Parathyroid adenoma (tissue), 2 donors: ENCODE data around the gene XPO5.

Source experiments
- H2AFZ ChIP-seq: fragments of 300-600 bp; sonication (generic); one replicate; pipeline ENCODE4 v1.7.0; 2017; ENCODE audit warnings: antibody characterized with exemption, mild to moderate bottlenecking
- H3K27ac ChIP-seq: fragments of 300-600 bp; sonication (generic); one replicate; pipeline ENCODE4 v1.7.0; 2017
- H3K27me3 ChIP-seq: fragments of 300-600 bp; sonication (generic); one replicate; pipeline ENCODE4 v1.7.0; 2017; ENCODE audit warnings: low read length; ENCODE audit not compliant: control insufficient read depth, insufficient read depth
- H3K36me3 ChIP-seq: fragments of 300-600 bp; sonication (generic); one replicate; pipeline ENCODE4 v1.7.0; 2017; ENCODE audit warnings: low read length; ENCODE audit not compliant: control insufficient read depth, insufficient read depth
- H3K4me1 ChIP-seq: fragments of 300-600 bp; sonication (generic); one replicate; pipeline ENCODE4 v1.7.0; 2017; ENCODE audit warnings: control low read depth
- H3K4me2 ChIP-seq: fragments of 300-600 bp; sonication (generic); one replicate; pipeline ENCODE4 v1.7.0; 2017; ENCODE audit warnings: low read length
- H3K4me3 ChIP-seq: fragments of 300-600 bp; sonication (generic); one replicate; pipeline ENCODE4 v1.7.0; 2017; ENCODE audit warnings: low read depth, low read length
- H3K79me2 ChIP-seq: fragments of 300-600 bp; sonication (generic); one replicate; pipeline ENCODE4 v1.7.0; 2017; ENCODE audit warnings: control low read depth
- H3K9ac ChIP-seq: fragments of 300-600 bp; sonication (generic); one replicate; pipeline ENCODE4 v1.7.0; 2017; ENCODE audit warnings: mild to moderate bottlenecking
- H3K9me3 ChIP-seq: fragments of 300-600 bp; sonication (generic); one replicate; pipeline ENCODE4 v1.7.0; 2017; ENCODE audit warnings: low read length; ENCODE audit not compliant: control insufficient read depth
- CTCF ChIP-seq: fragments of 300-600 bp; sonication (generic); IDR thresholded peaks from one replicate; pipeline ENCODE4 v1.7.0; 2017; ENCODE audit warnings: antibody characterized with exemption, mild to moderate bottlenecking
- donor health status: primary hyperparathyroidism.

The XPO5 gene

GRCh38 chr6:43575772-43576551 is at the start of gene XPO5, which contains the start of gene POLH:
XPO5 (minus strand) TSS chr6:43576038; CDS start chr6:43575864, 174 bp downstream.
POLH (plus strand) TSS chr6:43576185; CDS start chr6:43582320, 6,135 bp downstream.
- peaks cover 29% of the 10 kb centered on the region for H3K79me2 ChIP-seq
- peak within 1 kb of the TSS; percentile 92 for H3K4me3 ChIP-seq
- H3K27me3 ChIP-seq: no peaks in the 10 kb centered on the region
- no peaks in the 10 kb centered on the region for H3K9me3 ChIP-seq
- peaks cover 14% of the 10 kb centered on the region for H3K4me1 ChIP-seq
- H2AFZ ChIP-seq: peak within 1 kb of the TSS; percentile 76
- TF ChIP-seq CTCF: peak; percentile 15
- H3K27ac ChIP-seq: peak within 1 kb of the TSS; percentile 64
- H3K36me3 ChIP-seq: no peaks in the 10 kb centered on the region
- H3K9ac ChIP-seq: peak within 1 kb of the TSS; percentile 64
- H3K4me2 ChIP-seq: peak within 1 kb of the TSS; percentile 74

DNA sequence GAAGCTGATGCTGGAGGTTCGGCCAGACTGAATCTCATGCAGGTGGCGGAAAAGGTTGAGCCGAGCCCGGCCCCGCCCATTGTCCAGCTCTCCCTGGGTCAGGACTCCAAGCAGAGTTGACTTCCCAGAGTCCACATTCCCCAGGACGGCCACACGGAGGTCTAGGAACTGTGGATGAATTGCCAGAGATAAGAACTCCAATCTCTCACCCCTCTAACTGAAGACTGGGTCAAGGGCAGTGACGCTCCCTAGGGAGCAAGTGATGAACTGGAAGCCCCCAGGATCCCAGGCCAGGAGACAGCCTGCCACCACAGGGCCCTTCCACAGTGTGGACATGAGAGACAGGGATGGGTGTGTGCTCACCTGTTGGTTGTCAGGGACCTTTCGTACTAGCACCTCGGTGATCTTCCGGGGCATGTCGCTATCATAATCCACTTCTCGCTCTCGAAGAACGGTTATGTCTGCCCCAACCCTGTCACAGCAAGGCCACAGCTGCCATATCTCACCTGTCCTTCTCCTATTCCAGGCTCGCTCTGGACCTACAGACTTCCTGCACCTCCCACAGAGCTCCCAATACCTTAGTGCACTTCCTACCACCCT is 49.7 kb upstream of the XPO5 start:
- no peak overlapping the region for H3K9ac ChIP-seq
- no peaks in the 10 kb centered on the region for H3K36me3 ChIP-seq
- no peak overlapping the region for H3K4me2 ChIP-seq
- no peak overlapping the region for H3K27ac ChIP-seq
- no peaks in the 10 kb centered on the region for H3K9me3 ChIP-seq
- H2AFZ ChIP-seq: no peak overlapping the region
- no peak for TF ChIP-seq CTCF
- H3K79me2 ChIP-seq: no peaks in the 10 kb centered on the region
- H3K4me3 ChIP-seq: no peak overlapping the region
- H3K27me3 ChIP-seq: no peaks in the 10 kb centered on the region
- peaks cover 13% of the 10 kb centered on the region for H3K4me1 ChIP-seq

DNA sequence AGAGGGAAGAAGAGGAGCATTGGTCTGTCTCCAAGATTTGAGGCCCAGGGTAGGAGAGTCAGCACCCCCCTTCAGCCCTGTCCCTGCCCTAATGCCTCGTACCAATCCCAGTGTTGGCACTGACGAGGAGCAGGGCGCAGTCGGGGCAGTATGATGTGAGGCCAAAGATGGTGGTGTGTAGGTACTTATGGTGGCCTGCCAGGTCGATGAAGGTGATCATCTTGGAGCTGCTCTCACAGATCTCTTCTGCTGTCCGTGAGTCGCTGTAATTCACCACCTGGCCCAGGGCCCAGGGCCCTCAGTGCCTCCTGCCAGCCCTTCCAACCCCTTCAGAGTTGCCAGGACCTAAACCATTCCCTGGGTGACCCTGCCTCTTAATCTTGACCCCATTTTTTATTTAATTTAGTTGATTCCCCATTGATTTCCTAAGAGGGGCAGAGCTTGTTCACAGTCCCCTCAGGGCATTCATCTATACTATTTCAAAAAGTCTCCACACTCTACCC is 49.0 kb upstream of the XPO5 start:
- no peak overlapping the region for H3K4me2 ChIP-seq
- TF ChIP-seq CTCF: no peak
- H3K36me3 ChIP-seq: no peaks in the 10 kb centered on the region
- no peaks in the 10 kb centered on the region for H3K9me3 ChIP-seq
- no peak overlapping the region for H3K27ac ChIP-seq
- H3K79me2 ChIP-seq: no peaks in the 10 kb centered on the region
- peaks cover 10% of the 10 kb centered on the region for H3K4me1 ChIP-seq
- H2AFZ ChIP-seq: no peak overlapping the region
- H3K9ac ChIP-seq: no peak overlapping the region
- H3K4me3 ChIP-seq: no peak overlapping the region
- no peaks in the 10 kb centered on the region for H3K27me3 ChIP-seq

DNA sequence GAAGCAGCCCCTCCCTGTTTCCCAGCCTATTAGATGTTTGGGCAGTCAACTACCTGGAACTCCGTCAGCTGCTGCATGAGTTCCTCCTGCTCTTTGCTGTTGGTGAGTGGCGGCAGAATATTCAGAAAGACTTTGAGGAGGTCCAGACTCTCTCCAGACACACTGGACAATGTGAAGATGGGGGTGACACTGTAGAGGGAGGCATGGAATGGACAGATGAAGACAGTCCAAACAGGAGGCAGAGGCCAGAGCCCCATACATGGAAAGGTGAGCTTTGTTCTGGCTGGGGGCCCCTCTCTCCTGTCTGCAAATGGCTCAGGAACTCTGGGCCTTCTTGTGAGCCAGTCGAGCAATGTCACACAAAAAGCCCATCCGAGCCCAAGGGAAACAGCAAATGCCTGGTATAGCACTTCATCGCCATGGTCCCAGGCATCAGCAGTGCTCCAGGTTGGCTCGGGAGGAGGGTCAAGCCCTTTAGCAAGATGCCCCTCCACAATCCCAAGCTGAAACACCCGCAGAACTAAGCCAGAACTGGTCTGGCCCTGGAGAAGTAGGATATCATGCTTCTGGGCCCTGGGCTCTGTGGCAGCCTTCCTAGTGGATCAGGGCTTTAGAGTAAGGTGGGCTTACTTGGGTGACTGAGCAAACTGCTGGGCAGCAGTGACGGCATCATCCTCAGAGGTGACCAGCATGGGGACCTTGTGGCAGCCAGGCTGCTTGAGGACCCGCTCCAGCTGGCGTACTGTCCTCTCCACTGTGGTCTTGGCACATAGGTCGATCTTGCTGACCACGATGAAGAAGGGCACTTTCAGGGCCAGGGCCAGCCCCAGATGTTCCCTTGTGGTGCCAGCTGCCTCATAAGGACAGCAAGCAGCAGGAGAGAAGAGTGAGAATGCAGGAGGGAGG is 48.3 kb upstream of the XPO5 start:
- no peaks in the 10 kb centered on the region for H3K79me2 ChIP-seq
- H3K36me3 ChIP-seq: no peaks in the 10 kb centered on the region
- no peak overlapping the region for H2AFZ ChIP-seq
- H3K27me3 ChIP-seq: no peaks in the 10 kb centered on the region
- H3K27ac ChIP-seq: no peak overlapping the region
- no peaks in the 10 kb centered on the region for H3K9me3 ChIP-seq
- no peak overlapping the region for H3K9ac ChIP-seq
- peaks cover 10% of the 10 kb centered on the region for H3K4me1 ChIP-seq
- H3K4me3 ChIP-seq: no peak overlapping the region
- H3K4me2 ChIP-seq: no peak overlapping the region
- no peak for TF ChIP-seq CTCF
